ENCODE data around the gene LRIG1. TPM values are rescaled to one million over a fixed set of nuclear protein-coding genes. Genes with fewer than 3 reads are reported as not detected.

Gene LRIG1
- total and polyA plus RNA-seq, 10 of the 15 experiments (the other 5 are each of a cell fraction or from before 2014, with no cell fraction given), result 0.84 to 16.4 (median 8.1) TPM

DNA sequence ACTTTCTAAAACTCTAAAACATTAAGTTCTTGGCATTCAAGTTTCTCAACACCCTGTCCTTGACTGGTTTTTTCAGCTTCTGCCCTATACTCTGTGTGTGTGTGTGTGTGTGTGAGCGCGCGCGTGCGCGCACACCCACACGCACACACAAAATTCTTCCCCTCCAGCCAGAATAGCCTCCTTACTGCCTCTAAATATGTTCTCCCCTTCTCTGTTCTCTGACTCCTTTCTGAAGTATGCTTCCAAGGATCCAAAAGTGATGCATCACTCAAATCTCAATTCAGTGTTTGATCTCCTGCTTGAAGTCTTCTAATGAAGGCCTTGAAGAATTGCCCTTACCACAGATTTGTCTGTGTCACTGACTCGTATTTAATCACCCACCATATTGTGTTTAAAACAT, 150.2 kb downstream of the LRIG1 start:
- BruUV-seq (replicated peaks), result no TSS peak
- Histone ChIP-seq H3K4me1 (ENCODE audit: control insufficient read depth, insufficient read depth, low read length) (peaks cover 5% of the 10 kb centered on the region), H3K4me3 (no peak overlapping the region), H3K27me3 (replicated peaks in 1 of 2; ENCODE audit: control insufficient read depth in 2 of 2, insufficient read depth in 2 of 2, low read length in 1 of 2) (no peaks in the 10 kb centered on the region), H3K4me2 (ENCODE audit: control insufficient read depth, insufficient read depth) (no peak overlapping the region), H3K9me3 (replicated peaks; ENCODE audit: control insufficient read depth, insufficient read depth, low read length) (no peaks in the 10 kb centered on the region), H2AFZ (ENCODE audit: control insufficient read depth, low read depth, low read length) (no peak overlapping the region), H3K36me3 (ENCODE audit: control insufficient read depth in 2 of 2, insufficient read depth in 2 of 2, low read length in 1 of 2) (no peaks in the 10 kb centered on the region), H3K27ac (ENCODE audit: control insufficient read depth, insufficient read depth) (no peak overlapping the region), H3K79me2 (ENCODE audit: control insufficient read depth, insufficient read depth, low read length) (no peaks in the 10 kb centered on the region), H3K9ac (ENCODE audit: control insufficient read depth, insufficient read depth, low read length) (no peak overlapping the region), H4K20me1 (ENCODE audit: control insufficient read depth, insufficient read depth) (no peaks in the 10 kb centered on the region)
- ChIA-PET RAD21 (ENCODE audit: unreplicated experiment) (no interaction called here), POLR2A (no interaction called here), SMC1A (ENCODE audit: uncharacterized antibody, unreplicated experiment) (no interaction called here), CTCF (interaction anchor here (0.6 kb wide), 1 partner anchor 36 kb away, joined by 3 read pairs; no protein-coding TSS in a partner anchor)
- 97% methylated on average over 8 of the region's 8 CpGs for WGBS (ENCODE audit: insufficient coverage, insufficient replicate concordance, low lambda C conversion rate, missing lambda C conversion rate)
- DNase-seq (ENCODE audit: low read depth, low spot score) (no peak), FAIRE-seq (no peak), ATAC-seq (no peak)
- intact Hi-C loops (cut with micrococcal nuclease; ENCODE audit: unreplicated experiment), result no loop called here
- TF ChIP-seq KDM1A (IDR thresholded peaks at IDR 0.05; ENCODE audit: borderline replicate concordance) (no peak), NR2C2 (IDR thresholded peaks at IDR 0.05; ENCODE audit: borderline replicate concordance, control insufficient read depth, insufficient read length, low read depth) (no peak), TAF1 (IDR thresholded peaks at IDR 0.05; ENCODE audit: borderline replicate concordance, low read depth, low read length) (no peak), SREBF1 (IDR thresholded peaks at IDR 0.05; ENCODE audit: low read length) (no peak), SP1 (IDR thresholded peaks at IDR 0.05; ENCODE audit: low read depth, low read length) (no peak), CTCF (IDR thresholded peaks at IDR 0.05 in 2 of 3, conservative IDR thresholded peaks at IDR 0.05 in 1 of 3; ENCODE audit: control insufficient read depth in 2 of 3, extremely low read depth in 1 of 3, insufficient read depth in 1 of 3, low read depth in 3 of 3, low read length in 3 of 3) (no peak), MAX (IDR thresholded peaks at IDR 0.05; ENCODE audit: low read depth, low read length) (no peak)
- TF ChIP-seq, protein P1, sequence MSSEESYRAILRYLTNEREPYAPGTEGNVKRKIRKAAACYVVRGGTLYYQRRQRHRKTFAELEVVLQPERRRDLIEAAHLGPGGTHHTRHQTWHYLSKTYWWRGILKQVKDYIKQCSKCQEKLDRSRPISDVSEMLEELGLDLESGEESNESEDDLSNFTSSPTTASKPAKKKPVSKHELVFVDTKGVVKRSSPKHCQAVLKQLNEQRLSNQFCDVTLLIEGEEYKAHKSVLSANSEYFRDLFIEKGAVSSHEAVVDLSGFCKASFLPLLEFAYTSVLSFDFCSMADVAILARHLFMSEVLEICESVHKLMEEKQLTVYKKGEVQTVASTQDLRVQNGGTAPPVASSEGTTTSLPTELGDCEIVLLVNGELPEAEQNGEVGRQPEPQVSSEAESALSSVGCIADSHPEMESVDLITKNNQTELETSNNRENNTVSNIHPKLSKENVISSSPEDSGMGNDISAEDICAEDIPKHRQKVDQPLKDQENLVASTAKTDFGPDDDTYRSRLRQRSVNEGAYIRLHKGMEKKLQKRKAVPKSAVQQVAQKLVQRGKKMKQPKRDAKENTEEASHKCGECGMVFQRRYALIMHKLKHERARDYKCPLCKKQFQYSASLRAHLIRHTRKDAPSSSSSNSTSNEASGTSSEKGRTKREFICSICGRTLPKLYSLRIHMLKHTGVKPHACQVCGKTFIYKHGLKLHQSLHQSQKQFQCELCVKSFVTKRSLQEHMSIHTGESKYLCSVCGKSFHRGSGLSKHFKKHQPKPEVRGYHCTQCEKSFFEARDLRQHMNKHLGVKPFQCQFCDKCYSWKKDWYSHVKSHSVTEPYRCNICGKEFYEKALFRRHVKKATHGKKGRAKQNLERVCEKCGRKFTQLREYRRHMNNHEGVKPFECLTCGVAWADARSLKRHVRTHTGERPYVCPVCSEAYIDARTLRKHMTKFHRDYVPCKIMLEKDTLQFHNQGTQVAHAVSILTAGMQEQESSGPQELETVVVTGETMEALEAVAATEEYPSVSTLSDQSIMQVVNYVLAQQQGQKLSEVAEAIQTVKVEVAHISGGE (CRISPR knock-in tag; IDR thresholded peaks at IDR 0.05), result no peak
- in situ Hi-C loops (cut with MboI), result no loop called here
